ENCODE data around the gene APP.

APP gene

DNA sequence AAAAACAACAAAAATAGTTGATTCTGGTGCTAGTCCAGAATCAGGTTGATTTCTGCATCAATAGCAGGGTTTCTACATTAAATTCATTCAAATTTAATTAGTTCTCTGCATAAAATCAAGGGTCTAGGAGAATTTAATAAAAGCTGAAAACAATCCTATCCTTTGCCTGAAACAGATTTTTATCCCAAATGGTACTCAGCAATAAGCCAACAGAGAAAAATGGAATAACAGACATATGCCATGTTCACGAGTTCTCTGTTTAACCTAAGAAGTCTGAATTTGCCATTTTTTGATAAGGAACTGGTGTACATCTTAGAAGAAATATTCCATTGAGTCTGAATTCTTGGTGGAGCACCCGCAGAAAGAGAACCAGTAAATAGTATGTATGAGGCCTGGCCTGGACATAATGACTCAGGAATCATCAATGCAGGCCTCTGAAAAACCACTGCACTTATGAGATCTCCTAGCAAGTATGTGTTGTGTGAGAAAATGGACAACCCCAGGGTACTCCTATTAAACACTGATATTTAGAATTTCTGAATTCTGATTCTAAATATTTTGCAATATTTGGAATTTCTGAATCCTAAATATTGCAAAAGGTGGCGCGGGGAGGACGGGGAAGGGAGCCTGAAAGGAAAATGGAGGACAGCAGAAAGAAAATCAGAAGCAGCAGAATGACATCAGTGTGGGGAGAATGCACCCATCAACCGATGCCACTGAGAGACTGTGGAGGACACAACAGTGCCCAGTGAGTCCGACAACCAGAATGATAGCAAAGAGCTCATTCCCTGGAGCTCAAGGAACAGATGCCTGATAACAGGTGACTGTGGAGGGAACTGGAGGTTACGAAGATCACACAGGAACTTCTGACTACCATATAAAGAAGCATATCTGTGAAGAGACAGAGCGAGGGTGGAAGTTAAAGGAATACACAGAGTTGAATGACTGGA, 97.6 kb downstream of the APP start:
- DNase-seq (ENCODE audit: insufficient read length, low spot score) (no peak), FAIRE-seq (no peak)

DNA sequence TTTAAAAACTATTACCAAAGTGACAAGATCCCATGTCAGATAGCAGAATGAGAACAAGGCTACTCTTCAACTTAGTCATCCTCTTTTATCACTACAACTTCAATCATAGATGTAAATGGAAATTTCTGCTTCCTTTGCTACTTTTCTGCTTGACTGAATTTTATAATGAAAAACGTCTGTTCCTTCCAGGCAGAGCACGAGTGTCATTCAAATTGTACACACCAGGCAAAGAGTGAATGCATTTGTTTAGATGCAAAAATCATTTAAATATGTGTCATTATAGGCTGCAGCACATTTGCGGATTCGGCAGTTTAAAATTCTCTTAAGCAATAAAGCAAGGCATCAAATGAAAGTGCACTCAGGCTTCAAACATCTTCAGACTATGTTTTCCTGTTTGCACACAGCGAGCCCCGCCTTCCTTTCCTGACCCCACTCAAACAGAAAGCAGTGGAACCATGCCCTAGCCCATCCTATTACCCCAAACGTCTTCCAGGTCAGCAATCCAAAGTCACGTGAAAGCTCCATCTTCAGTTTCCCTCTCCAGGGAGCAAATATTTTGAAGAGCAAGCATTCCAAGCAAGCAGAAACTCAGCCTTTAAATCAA, 99.6 kb downstream of the APP start:
- peak; percentile 91 for FAIRE-seq

DNA sequence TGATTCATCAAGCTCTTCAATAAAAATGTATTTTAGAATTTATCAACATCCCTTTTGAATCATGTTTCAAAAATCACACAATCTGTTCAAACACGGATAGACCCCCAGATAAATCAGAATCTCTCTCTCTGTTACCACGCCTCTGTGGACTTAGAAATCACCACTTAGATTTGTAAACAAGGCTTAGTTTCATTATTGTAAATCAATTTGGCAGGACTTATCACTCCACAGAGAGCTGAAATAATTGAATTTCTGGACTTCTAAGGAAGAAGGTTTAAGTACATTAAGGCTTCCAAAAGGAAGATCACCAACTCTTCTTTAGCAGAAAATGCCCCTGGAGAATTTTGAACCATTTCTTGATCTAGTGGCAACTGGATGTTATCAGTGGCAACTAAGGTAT, 100.4 kb downstream of the APP start:
- no peak for DNase-seq (ENCODE audit: insufficient read length, low spot score)
- FAIRE-seq, result no peak

More for the DNA sequence above, 99.6 kb downstream of the APP start:
- peak; percentile 6 for DNase-seq (ENCODE audit: insufficient read length, low spot score)

DNA sequence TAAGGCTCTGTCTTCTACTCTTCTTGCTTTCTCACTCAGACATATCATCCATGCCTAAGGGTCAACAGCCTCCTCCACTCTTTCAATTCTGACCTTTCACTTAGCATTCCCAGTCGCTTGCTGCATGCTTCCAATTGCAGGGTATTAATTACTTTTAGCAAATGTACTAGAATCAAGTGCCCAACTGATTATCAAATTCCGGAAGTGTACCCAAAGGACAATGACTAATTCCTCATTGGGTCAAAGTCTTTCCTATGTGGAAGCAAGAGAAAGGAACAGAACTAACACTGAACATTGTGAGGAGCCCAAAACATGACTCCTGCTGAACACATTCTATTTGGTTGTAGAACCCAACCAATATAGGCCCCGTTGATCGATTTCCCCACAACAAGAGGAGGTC, 101.8 kb downstream of the APP start:
- FAIRE-seq, result no peak
- DNase-seq (ENCODE audit: insufficient read length, low spot score), result no peak

DNA sequence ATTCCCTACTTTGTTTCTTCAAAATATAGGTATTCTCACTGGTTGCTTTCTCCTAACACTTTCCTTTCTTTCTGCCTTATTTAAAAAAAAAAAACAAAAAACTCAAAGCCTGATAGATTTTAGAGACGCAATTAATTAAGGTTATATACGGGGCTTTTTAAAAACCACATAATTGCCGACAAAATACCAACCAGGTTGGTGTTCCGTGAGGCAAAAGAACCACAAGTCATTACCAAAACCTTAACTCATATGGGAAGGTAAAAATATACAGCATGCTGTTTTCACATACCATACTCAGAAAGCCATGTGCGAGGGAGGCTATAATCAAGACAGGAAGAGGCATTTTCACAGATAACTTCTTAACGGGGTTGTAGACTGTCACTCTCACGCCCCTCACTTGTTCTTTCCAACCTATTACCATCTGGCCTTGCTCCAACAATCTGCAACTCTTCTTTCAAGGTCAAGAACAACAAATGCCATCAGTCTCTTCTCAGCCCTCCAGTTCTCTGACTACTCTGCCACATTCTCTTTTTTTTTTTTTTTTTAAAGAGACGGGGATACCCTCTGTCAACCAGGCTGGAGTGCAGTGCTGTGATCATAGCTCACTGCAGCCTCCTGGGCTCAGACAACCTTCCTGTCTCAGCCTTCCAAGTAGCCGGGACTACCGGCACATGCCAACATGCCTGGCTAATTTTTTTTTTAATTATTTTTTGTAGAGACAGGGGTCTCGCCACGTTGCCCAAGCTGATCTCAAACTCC, 102.6 kb downstream of the APP start:
- FAIRE-seq, result no peak
- no peak for DNase-seq (ENCODE audit: insufficient read length, low spot score)

DNA sequence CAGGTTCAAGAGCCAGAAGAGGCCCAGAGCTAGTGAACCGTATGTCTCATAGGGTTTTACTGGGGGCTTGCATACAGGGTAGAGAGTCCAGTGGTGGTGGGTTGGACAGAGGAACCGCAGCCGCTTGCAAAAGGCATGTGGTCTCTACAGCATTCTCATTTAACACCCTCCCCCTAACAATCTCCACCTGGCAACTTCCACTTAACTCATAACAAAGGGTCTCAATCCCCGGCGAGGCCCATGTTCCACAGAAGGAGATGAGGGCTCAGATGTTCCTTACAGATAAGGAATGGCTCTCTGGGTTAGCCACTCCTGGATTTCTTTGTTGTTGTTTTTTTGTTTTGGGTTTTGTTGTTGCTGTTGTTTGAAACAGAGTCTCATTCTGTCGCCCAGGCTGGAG, 106.1 kb downstream of the APP start:
- DNase-seq (ENCODE audit: insufficient read length, low spot score) (no peak), FAIRE-seq (no peak)

DNA sequence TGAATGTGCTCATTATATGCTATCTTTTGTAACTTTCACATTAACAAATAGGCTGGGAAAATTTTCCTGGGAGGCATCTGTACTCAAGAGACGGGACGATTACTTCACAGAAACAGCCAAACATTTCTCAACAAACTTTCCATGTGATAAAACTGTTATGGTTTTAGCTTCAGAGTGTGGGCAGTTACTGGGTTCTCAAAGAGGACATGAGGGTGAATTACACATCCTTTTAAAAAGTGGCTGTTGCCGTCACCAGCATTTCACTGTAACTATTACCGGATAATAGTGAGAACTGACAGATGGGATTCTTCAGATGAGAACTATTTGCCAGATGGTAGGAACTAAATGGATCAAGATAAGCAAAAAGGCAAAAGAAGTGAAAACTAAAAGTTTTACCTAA, 109.1 kb downstream of the APP start:
- no peak for FAIRE-seq
- no peak for DNase-seq (ENCODE audit: insufficient read length, low spot score)

DNA sequence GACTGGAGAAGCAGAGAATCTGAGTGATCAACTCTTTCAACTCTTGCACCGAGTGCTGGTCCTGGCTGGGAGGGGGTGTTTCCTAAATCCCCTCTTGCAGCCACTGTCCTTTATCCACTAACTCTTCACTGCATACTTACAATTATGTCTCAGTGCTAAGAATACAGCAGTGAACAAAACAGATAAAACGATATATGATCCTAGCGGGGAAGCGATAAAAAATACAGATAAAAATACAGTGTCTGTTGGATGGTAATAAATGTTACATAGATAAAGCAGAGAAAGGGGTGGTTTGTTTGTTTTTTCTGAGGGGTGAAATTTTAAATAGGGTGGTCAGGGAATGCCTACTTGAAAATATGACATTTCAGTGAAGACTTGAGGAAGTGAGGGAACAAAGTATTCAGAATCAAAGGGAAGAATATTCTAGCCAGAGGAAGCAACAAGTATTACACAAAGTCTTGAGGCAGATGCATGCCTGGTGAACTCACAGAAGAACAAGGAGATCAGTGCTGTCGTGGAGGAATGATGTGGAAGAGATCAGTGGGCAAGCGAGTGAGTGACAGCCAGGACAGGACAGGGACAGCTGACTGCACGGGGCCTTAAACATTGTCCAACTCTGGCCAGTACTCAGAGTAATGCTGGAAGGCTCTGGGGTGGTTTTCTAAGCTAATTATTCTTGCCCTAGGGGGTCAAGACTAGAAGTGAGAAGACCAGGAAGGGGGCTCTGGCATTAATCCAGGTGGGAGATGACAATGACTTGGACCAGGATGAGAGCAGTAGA, 110.0 kb downstream of the APP start:
- no peak for DNase-seq (ENCODE audit: insufficient read length, low spot score)
- no peak for FAIRE-seq

DNA sequence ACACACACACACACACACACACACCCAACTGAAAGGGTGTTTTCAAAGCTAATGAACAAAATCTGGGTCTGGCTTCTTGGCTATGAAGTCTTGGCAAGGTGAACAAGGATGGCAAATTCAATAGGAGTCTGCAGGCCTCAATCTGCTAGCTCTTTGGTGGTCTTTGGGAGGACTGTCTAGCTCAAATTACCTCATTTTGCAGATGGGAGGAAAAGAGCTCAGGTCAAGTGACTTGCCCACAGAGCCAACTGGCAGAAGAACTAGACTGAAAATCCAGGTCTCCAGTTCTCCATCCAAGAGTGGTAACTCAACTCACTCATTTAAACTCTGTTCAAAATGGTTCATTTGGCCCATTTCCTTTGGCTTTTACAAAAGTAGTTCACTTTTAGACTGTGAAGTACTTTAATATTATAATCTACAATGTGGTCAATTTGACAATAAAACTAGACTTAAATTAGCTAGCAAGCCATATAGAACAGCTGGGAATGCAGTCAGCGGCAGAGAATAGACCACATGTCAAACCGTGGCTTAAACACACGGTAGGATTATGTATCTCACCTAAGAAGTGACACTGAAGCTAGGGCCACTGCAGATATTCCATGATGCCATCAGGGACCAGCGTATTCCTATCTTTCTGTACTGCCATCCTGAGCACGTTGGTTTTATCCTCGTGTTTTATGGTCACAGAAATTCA, 112.9 kb downstream of the APP start:
- FAIRE-seq (no peak), DNase-seq (ENCODE audit: insufficient read length, low spot score) (no peak)

DNA sequence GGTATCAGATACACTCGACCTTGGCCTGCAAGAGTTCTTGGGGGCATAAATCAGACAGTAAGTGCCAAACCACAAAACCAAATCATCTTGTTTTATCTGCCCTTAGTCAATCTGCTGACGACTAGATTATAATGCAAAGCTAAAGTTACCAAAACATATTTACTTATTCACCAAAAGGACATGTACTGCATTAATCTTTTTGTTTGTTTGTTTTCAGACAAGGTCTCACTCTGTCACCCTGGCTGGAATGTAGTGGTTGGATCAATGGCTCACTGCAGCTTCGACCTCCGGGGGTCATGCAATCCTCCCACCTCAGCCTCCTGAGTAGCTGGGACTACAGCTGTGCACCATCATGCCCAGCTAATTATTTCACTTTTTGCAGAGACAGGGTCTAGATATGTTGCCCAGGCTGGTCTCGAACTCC, 114.7 kb downstream of the APP start:
- DNase-seq (ENCODE audit: insufficient read length, low spot score) (no peak), FAIRE-seq (no peak)

DNA sequence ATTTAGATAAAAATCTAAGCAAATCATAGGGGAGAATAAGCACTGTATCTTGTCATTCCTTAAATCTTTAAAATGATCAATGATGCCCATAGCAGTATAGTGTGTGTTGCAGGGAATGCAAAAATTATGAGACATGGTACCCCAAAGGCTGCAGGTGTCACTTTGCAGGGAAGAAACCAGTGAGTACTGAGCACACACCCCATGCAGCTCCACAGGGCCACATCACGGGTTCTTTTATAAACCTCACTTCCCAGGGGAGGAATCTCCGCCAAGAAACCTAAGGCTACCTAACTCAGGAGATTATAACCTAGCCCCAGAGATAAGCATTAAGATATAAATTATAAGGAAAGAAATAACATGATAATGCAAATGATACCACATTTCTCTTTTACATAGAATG, 115.6 kb downstream of the APP start:
- DNase-seq (ENCODE audit: insufficient read length, low spot score) (no peak), FAIRE-seq (no peak)

DNA sequence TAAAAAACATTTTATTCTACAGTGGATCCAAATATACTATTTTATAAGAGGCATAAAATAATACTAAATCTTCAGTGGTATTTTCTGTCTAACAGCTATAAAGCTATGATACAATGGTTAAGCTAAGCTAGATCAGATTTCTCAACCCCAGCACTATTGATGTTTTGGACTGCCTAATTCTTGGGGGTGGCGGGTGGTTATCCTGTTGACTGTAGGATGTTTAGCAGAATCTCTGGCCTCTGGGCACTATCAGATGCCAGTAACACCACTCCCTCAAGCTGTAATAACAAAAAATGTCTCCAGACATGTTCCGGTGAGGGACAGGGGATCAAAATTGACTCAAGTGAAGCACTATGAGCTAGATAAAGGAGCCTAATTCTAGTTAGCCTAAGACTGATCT, 118.5 kb downstream of the APP start:
- FAIRE-seq, result no peak
- no peak for DNase-seq (ENCODE audit: insufficient read length, low spot score)

DNA sequence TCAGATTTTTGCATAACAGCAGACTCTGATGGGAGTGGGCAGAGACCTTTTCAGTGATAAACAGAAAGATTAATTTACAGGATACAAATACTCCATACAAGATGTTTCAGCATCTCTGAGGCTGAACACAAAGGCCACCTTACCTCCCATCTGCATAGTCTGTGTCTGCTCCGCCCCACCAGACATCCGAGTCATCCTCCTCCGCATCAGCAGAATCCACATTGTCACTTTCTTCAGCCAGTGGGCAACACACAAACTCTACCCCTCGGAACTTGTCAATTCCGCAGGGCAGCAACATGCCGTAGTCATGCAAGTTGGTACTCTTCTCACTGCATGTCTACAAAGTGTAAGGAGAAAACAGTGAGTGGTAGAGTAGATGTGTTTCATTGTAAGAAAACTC, 119.7 kb downstream of the APP start:
- FAIRE-seq, result no peak

DNA sequence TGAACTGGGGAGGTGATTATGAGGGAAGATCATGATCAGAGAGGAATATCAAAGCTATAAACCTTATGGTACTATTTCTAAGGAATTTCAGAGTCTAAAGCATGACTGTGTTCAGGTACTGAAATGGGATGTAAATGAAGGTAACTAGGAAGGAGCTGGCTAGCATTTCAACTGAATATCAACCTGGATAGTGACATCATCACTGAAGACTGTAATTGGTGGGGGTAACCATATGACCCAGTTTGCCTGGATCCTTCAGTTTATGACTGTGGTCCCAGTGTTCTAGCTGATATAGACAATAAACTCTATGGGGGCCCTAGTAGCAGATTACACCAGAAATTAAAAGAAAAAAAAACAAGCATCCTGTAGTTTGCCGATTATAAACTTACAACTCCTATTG, 120.8 kb downstream of the APP start:
- no peak for DNase-seq (ENCODE audit: insufficient read length, low spot score)
- no peak for FAIRE-seq

More for the DNA sequence above, 119.7 kb downstream of the APP start:
- no peak for DNase-seq (ENCODE audit: insufficient read length, low spot score)

DNA sequence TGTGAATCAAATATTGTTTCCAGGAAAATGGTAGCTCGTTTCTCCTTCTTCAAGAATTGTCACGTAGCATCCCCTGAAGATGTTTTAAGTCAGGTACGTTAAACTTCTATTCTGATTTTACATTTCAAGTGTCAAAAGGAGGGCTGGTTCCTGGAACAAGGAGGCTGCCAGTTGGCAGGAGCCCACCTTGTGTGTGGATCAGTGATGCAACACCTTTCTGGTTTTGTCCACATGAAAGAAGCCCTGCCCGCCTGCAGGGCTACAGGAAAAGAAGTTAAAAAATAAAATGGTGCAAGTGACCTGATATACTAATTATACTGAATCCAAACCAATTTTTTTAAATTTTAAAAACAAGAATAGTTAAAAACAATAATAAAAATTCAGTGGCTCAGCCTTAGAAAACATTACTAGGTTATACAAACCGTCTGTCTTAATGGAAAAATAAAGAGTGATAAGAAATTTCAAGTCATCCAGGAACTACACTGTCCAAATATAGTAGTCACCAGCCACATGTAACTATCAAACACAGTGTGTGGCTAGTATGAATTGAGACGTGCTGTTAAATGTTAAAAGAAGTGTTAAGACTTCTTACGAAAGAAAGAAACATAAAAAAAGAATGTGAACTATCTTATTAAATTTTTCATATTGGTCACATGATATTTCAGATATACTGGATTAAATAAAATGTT, 123.1 kb downstream of the APP start:
- FAIRE-seq (no peak), DNase-seq (ENCODE audit: insufficient read length, low spot score) (no peak)

DNA sequence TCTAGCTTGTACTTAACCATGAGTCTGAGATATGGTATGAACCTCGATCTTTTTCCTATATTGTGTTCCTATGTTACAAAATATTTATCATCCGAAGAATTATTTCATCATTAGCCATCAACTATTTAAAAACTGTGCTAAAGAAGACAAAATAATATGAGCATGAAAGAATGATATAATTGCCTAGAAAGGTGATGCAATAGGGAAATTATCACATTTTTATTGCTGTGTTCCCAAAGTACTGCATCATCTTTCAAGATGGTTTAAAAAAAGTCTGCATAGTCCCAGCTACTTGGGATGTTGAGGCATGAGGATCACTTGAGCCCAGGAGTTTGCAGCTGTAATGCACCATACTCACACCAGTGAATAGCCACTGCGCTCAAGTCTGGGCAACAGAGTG, 126.7 kb downstream of the APP start:
- DNase-seq (ENCODE audit: insufficient read length, low spot score), result no peak
- FAIRE-seq, result no peak

DNA sequence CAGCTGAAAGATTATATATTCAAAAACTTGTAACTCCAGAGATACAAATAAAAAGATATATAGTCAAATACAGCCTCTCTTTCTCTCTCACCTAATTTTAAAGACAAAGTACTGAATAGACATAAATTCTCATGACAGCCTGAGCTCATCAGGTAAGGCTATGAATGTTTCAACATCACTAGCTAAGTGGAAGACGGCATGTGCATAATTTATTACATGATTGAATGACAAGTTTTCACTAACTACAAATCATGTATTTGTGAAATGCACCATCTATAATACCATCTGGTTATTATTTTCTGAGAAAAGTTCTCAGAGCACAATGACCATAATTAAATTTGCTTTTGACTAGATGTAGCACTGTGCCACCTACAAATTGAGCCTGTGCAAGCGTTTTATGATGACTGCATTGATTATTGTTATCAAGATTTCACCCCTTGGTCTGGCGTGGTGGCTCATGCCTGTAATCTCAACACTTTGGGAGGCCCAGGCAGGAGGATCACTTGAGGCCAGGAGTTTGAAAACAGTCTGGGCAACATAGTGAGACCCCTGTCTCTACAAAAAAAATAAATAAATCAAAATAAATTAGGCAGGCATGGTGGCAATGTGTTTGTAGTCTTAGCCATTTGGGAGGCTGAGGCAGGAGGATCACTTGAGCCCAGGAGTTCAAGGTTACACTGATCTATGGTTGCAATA, 128.2 kb downstream of the APP start:
- FAIRE-seq (no peak), DNase-seq (ENCODE audit: insufficient read length, low spot score) (no peak)

DNA sequence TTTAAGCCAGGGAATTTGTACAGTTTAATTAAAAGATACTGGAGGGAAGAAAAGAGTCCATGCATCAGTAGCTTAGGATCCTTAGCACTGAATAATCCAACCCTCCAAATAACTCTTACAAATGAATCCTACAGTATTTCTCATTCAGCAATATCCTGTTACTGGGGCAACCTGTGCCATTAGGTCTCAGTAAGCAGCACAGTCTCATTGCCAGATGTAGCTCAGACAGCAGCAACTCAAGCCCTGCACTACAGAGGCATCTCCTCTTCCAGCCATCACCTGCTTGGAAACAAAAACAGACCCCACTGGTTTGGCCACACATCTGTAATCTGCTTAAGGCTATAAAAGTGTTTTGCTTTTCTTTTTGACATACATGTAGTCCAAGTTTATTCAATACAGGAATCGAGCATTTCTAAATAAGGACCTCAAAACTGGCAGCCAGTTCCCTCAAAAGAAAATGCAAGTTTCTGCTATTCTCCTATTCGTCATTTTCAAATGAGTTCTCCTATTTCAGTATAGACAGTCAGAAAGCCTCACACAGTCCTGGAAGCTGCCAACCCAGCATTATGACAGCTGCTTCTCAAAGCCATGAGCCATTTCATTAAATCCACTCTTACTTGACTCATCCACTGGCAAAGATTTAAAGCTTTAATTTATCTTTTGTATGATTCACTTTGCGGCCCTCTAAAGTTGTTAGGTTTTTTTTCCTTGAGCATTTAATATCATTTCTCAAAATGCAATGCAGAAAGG, 129.0 kb downstream of the APP start:
- no peak for FAIRE-seq

More for the DNA sequence above, 129.0 kb downstream of the APP start:
- DNase-seq (ENCODE audit: insufficient read length, low spot score), result no peak
